ENCODE measurements around the gene ZC3H11A.

GRCh38 chr1:203769505-203770343, 25.7 kb upstream of the ZC3H11A start:
- no peak for TF ChIP-seq CTCF (IDR thresholded peaks at IDR 0.05)
- peak in 2 of 3 donors; percentile 41 to 64 for TF ChIP-seq POLR2A (IDR thresholded peaks at IDR 0.05)
